HG03196 (cell line): Measurements from ENCODE around the gene ITGA7.

Experiments
- ATAC-seq: cut with Tn5 transposase; IDR thresholded peaks from one replicate; pipeline ENCODE4 v1.9.1; 2021; ENCODE audit not compliant: unreplicated experiment

ITGA7 gene

GRCh38 chr12:55700255-55701018 is 7.3 kb downstream of the ITGA7 start:
- ATAC-seq = no peak

- ATAC-seq = no peak
Measured at GRCh38 chr12:55699471-55700055, 8.1 kb downstream of the ITGA7 start.

GRCh38 chr12:55698965-55699364 is 8.7 kb downstream of the ITGA7 start:
- ATAC-seq = no peak

GRCh38 chr12:55698241-55698955 is 9.3 kb downstream of the ITGA7 start:
- no peak for ATAC-seq

GRCh38 chr12:55697686-55698085 is 10.0 kb downstream of the ITGA7 start:
- no peak for ATAC-seq

- no peak for ATAC-seq
Measured at GRCh38 chr12:55696796-55697462, 10.8 kb downstream of the ITGA7 start.

- no peak for ATAC-seq
Measured at GRCh38 chr12:55696141-55696540, 11.6 kb downstream of the ITGA7 start.

- ATAC-seq = no peak
Measured at GRCh38 chr12:55695349-55695748, 12.4 kb downstream of the ITGA7 start.

GRCh38 chr12:55694651-55695050 is 13.1 kb downstream of the ITGA7 start:
- no peak for ATAC-seq

- ATAC-seq = no peak
Measured at GRCh38 chr12:55694188-55694515, 13.6 kb downstream of the ITGA7 start.

- ATAC-seq = no peak
Measured at GRCh38 chr12:55693323-55694187, 14.1 kb downstream of the ITGA7 start.

- no peak for ATAC-seq
Measured at GRCh38 chr12:55692631-55693322, 14.9 kb downstream of the ITGA7 start.

GRCh38 chr12:55688716-55689655 is 18.7 kb downstream of the ITGA7 start:
- ATAC-seq = no peak

GRCh38 chr12:55687746-55688145 is 20.0 kb downstream of the ITGA7 start:
- no peak for ATAC-seq

- ATAC-seq = no peak
Measured at GRCh38 chr12:55686366-55687010, 21.2 kb downstream of the ITGA7 start.

- ATAC-seq = no peak
Measured at GRCh38 chr12:55685671-55686070, 22.0 kb downstream of the ITGA7 start.

GRCh38 chr12:55684761-55685370 is 22.8 kb downstream of the ITGA7 start:
- no peak for ATAC-seq

GRCh38 chr12:55683676-55684075 is 24.0 kb downstream of the ITGA7 start:
- ATAC-seq = no peak
